Suppressor macrophage treated with lipopolysaccharide for 4 hours (primary cell): ENCODE data around the gene CRYGC.
"Not testable (repeated sequence)": the region's sequence is repeated elsewhere in the genome, so short reads cannot be mapped to it uniquely, and the experiment has no call there.

Experiments
- DNase-seq: peaks from one replicate; pipeline ENCODE4 v3.0.0-alpha.2; 2020

Gene CRYGC

DNA sequence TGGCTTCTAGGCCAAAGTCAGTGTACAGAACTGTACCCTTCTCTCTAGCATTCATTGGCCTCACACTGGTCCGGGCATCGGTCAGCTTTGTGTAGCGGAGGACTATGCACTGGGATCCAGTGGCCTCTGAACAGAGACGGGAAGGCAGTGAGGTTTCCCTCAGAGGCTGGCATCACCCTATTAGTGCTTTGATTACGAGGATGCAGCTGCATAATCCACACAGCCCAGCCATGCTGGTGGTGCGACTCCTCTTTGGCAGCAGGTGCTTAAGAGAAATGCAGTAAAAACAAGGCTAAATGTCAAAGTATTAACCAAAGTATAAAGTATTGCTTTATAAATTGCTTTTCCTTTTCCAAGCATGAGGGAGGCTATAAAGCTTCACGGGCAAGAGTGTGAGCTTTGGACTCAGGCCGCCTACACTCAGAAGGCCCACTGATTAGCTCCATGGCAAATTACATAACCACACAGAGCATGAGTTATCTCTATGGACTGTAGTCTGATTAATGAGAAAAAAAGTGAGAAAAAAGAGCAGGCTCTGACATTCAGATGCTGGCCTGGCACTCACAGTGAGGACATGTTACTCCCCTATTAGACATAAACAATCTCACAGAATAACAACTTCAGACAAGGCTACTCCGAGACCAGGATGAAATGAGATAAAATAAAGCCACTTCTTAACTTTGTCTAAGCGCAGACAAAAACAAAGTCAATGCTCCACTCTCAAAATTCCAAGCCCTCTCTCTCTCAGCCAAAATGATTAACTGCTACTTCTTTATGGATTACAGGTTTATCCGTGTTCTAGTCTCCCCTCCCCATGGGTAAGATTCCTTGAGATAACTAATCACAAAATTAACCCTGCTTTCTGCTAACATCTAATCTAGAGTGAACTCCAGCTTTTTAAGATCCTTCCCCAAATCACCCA is 6.4 kb upstream of the CRYGC start:
- DNase-seq = no peak

DNA sequence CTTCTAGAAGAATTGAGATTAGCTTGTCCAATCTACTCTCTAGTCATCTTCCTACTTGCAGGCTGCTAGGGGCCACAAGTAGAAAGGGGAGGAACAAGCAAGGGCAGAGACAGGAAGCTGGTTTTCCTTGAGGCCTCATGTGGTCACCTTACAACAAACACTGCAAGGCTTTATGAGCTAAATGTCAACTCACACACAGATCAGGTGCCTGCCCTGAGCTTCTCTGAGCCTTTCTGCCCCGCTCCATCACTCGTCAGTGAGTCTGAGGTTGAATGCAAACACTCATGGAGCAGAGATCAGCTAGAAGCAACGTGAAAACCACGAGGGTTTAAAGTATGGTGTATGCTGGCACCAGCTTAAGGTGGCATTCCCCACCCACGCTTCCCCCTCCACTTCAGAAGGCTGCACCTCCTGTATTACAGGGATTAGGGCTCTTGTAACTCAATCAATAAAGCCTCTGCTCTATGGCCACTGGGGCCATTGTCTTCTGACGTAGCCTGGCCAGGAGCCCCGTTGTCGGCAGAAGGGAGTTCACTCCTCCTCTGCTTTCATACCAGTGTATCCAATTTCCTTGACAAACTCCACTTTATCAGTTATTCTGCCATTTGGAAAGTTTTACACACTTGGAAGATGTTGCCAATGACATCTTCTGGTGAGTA is 5.4 kb upstream of the CRYGC start:
- DNase-seq = no peak

DNA sequence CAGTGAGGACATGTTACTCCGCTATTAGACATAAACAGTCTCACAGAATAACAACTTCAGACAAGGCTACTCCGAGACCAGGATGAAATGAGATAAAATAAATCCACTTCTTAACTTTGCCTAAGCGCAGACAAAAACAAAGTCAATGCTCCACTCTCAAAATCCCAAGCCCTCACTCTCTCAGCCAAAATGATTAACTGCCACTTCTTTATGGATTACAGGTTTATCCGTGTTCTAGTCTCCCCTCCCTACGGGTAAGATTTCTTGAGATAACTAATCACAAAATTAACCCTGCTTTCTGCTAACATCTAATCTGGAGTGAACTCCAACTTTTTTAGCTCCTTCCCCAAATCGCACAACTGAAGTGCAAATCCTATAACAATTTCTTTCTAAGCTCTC is 1.1 kb upstream of the CRYGC start:
- DNase-seq = no peak

DNA sequence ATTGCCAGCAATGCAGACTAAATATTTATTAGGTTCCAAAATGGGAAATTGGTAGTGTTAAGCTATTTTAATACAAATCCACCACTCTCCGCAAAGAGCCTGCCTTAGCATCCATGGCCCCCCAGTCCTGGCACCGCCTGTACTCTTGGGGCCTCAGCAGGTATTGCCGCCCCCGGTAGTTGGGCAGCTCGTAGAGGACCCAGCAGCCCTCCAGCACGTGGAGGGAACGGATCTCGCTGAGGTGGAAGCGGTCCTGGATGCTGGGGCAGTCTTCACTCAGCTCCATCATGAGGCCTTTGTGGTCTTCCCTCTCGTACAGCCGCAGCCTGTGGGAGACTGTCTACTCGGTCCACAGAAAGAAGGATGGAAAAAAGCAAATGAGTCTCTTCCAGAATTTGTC is 1.5 kb downstream of the CRYGC start:
- DNase-seq = no peak

DNA sequence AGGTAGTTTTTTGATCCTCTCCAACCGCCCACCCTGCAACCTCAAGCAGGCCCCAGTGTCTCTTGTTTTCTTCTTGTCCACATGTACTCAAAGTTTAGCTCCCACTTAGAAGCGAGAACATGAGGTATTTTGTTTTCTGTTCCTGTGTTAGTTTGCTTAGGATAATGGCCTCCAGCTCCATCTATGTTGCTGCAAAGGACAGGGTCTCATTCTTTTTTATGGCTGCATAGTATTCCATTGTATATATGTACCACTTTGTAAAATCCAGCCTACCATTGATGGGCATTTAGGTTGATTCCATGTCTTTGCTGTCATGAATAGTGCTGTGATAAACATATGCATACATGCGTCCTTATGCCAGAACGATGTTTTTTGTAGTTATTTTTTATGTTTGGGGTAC is 2.5 kb downstream of the CRYGC start:
- no peak for DNase-seq

DNA sequence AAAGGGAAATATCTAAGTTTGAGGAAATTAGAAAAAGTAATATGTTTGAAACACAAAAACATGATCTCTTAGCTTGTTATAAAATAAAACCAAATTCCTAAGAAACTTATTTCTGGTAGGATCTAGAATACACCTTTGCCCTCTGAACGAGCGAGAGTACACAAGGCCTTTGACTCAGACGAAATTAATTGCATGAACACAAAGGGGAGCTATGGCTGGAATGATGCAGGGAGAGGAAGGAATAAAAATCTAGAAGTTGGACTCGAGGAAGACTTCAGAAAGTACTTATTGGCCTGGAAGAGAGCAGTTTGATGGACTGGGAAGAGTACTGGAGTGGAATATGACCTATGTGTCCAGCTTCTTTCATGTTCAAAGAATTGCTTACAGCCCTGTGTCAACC is 4.4 kb downstream of the CRYGC start:
- DNase-seq = no peak

DNA sequence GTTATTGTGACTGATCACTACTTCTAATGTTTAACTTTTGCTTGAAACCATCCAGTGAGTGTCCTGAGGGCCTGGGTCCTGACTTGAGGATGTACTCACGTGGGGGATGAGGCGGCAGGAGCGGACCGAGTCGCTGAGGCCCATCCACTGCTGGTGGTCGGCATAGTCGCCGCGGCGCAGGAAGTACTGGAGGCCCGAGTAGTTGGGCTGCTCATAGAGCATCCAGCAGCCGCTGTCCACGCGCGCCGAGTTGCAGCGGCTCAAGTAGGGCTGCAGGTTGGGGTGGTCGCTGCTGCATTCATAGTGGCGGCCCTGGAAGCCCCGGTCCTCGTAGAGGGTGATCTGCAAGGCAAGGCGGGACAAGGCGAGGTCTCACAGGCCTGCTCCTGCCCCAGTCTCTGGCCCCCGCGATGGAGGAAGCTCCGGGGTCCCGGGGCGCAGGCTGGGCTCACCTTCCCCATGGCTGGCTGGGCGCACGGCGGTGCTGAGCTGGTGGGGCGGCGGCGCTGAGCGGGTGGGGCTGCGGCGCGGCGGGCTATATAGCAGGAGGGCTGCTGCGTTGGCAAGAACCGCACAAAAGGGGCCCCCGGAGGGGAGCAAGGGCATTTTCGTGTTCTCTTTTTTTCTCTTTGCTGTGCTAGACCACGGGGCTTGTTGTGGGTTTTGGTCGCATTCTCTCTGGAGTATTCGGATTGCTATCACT is 5.5 kb downstream of the CRYGC start, which contains the start of gene CRYGD:
CRYGD (minus strand) TSS at position 512 of the 703 bp plus-strand sequence; CDS start at position 461, 51 bp downstream.
- peak; percentile 4 for DNase-seq

DNA sequence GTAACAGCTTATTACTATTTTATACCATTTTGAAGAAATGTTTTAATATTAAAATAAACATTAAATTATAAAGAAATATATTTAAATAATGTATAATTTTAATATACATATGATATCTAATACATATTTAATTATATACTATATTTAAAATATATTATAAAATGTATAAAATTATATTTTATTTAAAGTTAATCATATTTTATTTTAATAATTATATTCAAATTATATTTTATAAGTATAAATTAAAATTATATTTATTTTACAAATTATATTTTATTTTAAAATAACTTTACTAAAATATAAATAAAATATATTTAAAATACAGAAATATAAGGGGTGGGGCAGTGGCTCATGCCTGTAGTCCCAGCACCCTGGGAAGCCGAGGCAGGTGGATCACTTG is 7.4 kb downstream of the CRYGC start:
- no peak for DNase-seq

DNA sequence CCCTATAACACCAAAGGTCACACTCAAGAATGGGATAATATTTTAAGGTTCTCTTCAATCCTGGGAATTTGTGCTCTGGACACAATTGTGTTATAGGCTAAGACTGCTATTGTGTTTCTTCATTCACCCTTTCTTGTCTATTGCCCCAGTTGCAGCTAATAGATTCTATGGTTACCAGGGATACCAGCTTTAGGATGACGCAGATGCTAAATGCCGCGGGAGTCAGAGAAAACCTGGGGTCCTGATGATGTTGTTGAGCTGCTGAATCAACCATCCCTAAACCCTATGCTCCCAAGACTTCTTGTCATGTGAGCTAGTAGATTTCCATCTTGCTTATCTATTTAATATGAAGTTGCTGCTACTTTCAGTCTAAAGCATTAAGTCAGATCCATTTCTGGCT is 10.7 kb downstream of the CRYGC start:
- DNase-seq = no peak

DNA sequence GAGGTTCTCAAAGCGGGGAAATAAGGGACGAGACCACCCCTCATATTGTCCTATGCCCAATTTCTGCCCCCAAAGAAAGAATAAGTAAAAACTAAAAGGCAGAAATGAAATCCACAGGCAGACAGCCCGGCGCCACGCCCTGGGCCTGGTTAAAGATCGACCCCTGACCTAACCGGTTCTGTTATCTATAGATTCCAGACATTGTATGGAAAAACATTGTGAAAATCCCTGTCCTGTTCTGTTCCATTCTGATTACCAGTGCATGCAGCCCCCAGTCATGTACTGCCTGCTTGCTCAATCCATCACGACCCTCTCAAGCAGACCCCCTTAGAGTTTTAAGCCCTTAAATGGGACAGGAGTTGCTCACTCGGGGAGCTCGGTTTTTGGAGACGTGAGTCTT is 12.2 kb downstream of the CRYGC start:
- not testable (repeated sequence) for DNase-seq

DNA sequence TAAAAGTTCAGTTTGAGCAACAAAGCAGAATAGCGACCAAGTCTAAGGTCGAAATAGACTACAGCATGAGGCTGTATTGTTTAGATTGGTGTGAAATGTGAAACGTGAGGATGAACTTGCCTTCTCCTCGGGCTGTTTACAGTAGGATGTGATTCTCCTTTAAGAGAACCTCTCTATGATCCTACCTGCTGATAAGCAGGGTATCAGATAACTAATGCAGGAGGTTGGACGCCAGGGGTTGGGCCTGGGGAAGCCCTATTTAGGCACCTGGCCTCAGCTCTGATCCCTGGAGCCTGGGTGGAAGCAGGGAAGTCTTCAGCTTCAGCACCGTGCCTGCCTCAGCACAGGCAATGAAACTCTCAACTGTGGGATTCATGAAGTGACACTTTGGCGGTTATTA is 16.7 kb downstream of the CRYGC start:
- DNase-seq = no peak

DNA sequence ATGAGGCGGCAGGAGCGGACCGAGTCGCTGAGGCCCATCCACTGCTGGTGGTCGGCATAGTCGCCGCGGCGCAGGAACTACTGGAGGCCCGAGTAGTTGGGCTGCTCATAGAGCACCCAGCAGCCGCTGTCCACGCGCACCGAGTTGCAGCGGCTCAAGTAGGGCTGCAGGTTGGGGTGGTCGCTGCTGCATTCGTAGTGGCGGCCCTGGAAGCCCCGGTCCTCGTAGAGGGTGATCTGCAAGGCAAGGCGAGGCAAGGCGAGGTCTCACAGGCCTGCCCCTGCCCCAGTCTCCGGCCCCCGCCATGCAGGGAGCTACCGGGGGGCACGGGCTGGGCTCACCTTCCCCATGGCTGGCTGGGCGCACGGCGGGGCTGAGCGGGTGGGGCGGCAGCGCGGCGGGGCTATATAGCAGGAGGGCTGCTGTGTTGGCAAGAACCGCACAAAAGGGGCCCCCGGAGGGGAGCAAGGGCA is 17.3 kb downstream of the CRYGC start:
- DNase-seq = not testable (repeated sequence)

DNA sequence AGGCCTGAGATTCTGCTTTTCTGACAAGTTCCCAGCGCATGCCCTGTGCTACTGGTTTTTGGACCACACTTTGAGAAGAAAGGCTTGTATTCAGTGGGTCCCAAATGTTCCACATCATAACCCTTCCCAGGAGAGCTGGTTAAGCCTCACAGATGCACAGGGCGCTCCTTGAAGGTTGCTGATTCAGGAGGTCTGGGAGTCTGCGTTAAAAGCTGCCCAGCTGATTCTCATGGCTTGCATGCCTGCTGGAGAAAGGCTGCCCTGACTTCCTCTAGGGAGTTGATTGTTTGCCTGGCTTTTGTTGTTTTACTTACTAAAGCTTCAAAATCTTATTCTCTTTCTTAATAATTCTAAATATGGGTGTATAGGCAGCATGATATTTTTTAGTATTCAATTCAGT is 26.0 kb downstream of the CRYGC start:
- DNase-seq = no peak

DNA sequence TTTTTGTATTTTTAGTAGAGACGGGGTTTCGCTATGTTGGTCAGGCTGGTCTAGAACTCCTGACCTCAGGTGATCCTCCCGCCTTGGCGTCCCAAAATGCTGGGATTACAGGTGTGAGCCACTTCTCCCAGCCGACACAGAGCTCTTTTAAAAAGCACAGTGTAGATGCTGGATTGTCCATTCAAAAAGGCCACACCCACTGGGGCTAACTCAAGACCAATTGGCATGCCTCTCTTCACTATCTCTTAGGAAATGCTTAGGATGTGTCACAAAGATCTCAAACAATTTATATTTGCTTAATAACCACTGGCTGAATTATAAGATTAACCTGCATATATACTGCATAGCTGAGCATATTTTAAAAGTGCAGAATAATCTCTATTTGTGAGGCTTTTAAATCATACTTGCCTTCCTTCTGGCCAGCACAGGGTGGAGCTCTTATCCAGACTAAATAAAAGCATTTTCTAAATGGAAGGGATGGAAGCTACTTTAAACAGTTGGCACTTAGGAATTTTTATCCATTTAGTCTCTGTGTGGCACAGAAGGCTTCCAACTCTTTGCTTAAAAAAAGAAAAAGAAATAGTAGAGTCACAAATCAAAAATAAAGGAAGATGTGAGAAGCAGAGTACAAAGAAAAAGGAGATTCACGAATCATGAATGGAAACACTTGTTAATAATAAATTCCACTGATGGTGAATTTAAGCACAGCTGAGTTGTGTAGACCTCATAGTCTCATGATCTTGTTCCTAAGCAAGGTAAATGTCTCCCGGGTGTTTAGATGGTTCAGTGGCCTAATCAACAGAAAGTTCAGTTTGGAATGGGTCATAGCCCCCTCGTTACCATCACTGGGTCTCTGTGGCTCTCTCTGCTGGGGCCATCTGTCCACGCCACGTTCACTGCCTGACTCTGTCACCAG is 27.7 kb downstream of the CRYGC start:
- DNase-seq = peak; percentile 16

DNA sequence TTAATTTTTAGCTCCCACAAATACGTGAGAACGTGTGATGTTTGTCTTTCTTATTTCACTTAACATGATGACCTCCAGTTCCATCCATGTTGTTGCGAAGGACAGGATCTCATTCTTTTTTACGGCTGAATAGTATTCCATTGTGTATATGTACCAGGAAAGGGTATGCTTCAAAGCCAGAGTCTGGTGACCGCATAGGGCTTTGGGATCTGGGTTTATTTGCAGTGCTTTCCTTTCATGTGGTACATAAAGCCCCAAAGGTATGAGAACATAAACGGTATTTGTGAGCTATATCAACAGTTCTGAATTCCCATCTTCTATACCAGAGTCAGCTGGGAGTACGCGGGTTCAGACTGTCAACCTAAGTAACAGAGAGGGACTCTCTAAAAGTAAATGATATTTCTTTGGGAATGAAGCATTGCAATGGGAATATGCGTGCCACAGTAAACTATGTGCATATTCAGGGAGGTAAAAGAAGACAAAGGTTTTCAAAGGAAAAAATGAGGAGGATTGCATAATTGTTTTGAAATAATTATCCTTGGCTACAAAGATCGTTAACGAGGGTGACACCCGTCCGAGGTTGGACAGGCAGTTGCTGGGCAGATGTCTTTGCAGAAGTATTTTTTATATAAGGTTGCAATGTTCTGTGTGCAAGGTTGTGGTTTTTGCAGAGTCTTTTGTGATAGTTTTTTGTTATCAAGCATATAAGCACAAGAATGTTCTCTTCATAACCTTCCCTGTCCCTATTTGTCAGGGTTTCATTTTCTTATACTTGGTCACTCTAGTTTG is 29.8 kb downstream of the CRYGC start:
- no peak for DNase-seq

DNA sequence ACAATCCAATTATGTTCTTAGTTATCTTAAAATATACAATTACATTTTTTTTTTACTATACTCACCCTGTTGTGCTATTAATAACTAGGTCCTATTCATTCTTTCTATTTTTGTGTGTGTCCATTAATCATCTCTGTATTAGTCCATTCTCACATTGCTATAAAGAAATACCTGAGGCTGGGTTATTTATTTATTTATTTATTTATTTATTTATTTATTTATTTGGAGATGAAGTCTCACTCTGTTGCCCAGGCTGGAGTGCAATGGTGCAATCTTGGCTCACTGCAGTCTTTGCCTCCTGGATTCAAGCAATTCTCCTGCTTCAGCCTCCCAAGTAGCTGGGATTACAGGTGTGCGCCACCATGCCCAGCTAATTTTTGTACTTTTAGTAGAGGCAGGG is 30.9 kb downstream of the CRYGC start:
- not testable (repeated sequence) for DNase-seq

DNA sequence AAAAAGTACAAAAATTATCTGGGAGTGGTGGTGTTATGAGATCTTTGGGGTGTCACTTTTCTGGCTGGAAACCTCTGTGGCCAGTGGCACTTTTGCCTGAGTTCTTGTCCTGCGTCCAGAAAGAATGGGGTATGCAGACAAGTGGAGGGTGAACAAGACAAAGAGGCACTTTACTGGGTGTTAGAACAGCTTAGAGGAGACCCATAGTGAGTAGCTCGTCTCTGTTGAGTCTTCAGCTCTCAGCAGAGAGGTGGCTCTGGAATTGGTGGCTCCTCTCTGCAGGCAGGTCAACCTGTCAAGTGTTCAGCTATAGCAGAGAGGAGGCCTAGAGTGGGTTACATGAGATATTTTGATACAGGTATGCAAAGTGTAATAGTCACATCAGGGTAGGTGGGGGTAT is 31.4 kb downstream of the CRYGC start:
- no peak for DNase-seq

DNA sequence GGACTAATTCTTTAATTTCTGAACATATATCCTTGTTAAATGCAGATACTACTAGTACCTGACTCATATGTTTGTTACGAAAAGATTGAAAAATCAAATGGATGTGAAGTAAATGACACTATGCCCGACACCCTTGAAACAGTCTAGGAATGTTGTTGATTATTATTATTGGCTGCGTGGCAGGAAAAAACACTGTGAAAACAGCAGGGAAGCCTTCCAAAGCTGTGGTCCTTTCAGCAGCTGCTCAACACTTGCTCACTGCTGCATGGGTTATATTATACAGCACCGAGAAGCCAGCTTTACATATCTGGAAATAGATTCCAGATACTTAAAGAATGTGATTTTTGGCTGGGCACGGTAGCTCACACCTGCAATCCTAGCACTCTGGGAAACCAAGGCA is 31.8 kb downstream of the CRYGC start:
- DNase-seq = no peak

DNA sequence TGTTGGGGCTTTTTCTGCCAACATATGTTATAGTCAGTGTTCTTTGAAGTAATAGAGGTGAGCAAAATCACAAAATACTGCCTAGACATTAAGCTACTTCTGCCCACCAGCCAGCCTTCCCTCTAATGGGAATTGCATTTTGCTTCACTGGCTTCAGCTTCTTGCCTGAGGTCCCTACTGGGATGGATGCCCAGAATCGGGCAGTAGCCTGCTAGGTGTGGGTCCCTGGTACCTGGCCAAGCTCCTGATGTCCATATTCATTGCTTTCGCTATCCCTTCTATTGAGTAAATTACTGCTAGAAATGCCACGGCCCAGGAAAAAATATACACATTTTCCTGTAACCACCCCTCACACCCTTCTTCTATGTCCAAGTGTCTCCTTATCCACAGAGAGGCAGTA is 32.3 kb downstream of the CRYGC start:
- DNase-seq = no peak

DNA sequence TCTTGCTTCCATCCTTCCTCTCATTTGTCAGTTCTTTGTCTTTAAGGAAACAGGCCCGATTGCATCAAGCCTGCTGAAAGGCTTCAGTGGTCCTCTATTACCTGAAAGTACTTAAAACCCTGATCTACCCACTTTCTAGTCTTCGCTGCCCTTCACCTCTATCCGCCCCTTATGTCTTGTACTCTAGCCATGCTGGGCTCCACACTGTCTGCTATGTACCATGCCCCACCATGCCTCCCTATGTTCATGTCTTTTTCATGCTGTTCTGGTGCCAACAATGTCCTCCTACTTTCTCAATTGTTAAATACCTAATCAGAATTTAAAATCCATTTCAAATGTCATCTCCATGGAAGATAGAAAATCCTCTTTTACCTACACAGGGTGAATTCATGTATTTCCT is 33.5 kb downstream of the CRYGC start:
- no peak for DNase-seq

DNA sequence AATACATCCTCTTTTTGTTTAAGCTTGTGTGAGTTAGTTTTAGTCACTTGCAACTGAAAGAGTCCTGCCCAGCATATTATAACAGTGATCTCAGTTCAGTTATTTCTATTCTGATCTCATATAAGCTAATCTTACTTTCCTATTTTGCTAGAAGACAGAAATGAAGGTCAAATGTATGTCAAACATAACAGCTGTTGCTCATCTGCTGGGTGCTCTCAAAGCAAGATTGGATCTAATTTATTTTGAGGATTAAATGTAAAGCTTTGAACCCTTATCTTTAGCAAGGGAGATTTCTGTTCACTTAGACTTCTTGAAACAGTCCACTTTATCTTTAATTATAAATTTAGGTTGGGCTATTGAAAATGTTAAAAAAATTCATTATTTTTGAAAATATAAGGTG is 36.5 kb downstream of the CRYGC start:
- DNase-seq = no peak
